Neural cell (in vitro differentiated cells): ENCODE measurements around the gene ADPRHL1. TPM values are rescaled to one million over a fixed set of nuclear protein-coding genes. Genes with fewer than 3 reads are reported as not detected.

ENCODE experiments used
- H2AFZ ChIP-seq: fragments of 200-600, 300-800 bp; sonication (generic), shearing (Covaris generic); 2 replicates; pipeline ENCODE4 v1.6.0; 2014; ENCODE audit warnings: low read depth, mild to moderate bottlenecking, antibody characterized with exemption, low read length, moderate library complexity
- H3F3A ChIP-seq: fragments of 200-600 bp; shearing (Covaris generic); 2 replicates; pipeline ENCODE4 v1.6.1; 2016; ENCODE audit warnings: mild to moderate bottlenecking, moderate library complexity, mixed read lengths, antibody characterized with exemption, low read length; ENCODE audit not compliant: insufficient read depth, poor library complexity, severe bottlenecking
- H3K27ac ChIP-seq: fragments of 200-600, 300-800 bp; sonication (generic), shearing (Covaris generic); 2 replicates; pipeline ENCODE4 v1.5.1; 2014; ENCODE audit warnings: mild to moderate bottlenecking, low read length, moderate library complexity
- H3K27me3 ChIP-seq: fragments of 300-800, 200-600 bp; sonication (generic), shearing (Covaris generic); 2 replicates; pipeline ENCODE4 v1.6.0; 2014; ENCODE audit warnings: mild to moderate bottlenecking, low read depth, low read length, moderate library complexity; ENCODE audit not compliant: insufficient read depth
- H3K36me3 ChIP-seq: fragments of 300-800, 200-600 bp; sonication (generic), shearing (Covaris generic); 2 replicates; pipeline ENCODE4 v1.5.1; 2014; ENCODE audit warnings: mild to moderate bottlenecking, antibody characterized with exemption, low read length, moderate library complexity; ENCODE audit not compliant: insufficient read depth
- H3K4me2 ChIP-seq: fragments of 300-800, 200-600 bp; sonication (generic), shearing (Covaris generic); 2 replicates; pipeline ENCODE4 v1.6.0; 2014; ENCODE audit warnings: mild to moderate bottlenecking, low read length
- H3K4me3 ChIP-seq: fragments of 300-800, 200-600 bp; sonication (generic), shearing (Covaris generic); 2 replicates; pipeline ENCODE4 v1.5.1; 2014; ENCODE audit warnings: mild to moderate bottlenecking, low read length, moderate library complexity
- H3K79me2 ChIP-seq: fragments of 200-600 bp; shearing (Covaris generic); replicated peaks from 2 replicates; pipeline ENCODE4 v1.6.0; 2014; ENCODE audit warnings: mild to moderate bottlenecking, low read length, moderate library complexity; ENCODE audit not compliant: insufficient read depth
- H3K9ac ChIP-seq: fragments of 300-800, 200-600 bp; sonication (generic), shearing (Covaris generic); 2 replicates; pipeline ENCODE4 v1.6.1; 2016; ENCODE audit warnings: mild to moderate bottlenecking, low read length, mixed read lengths
- H3K9me2 ChIP-seq: fragments of 200-600 bp; shearing (Covaris generic); 2 replicates; pipeline ENCODE4 v1.6.1; 2016; ENCODE audit warnings: mild to moderate bottlenecking, low read length, mixed read lengths; ENCODE audit not compliant: insufficient read depth
- H3K9me3 ChIP-seq: fragments of 200-600, 300-800 bp; sonication (generic), shearing (Covaris generic); 2 replicates; pipeline ENCODE4 v1.6.1; 2016; ENCODE audit warnings: mild to moderate bottlenecking, mixed run types, low read length, moderate library complexity, mixed read lengths
- H4K20me1 ChIP-seq: fragments of 200-600 bp; shearing (Covaris generic); 2 replicates; pipeline ENCODE4 v1.6.1; 2016; ENCODE audit warnings: mild to moderate bottlenecking, mixed run types; ENCODE audit not compliant: insufficient read depth
- CTCF ChIP-seq: fragments of 450-650 bp; IDR thresholded peaks from 2 replicates; pipeline ENCODE4 v1.5.1; 2014; ENCODE audit warnings: antibody characterized with exemption, mild to moderate bottlenecking, moderate library complexity; ENCODE audit not compliant: poor library complexity, severe bottlenecking
- EP300 ChIP-seq: fragments of 450-650 bp; conservative IDR thresholded peaks from 2 replicates; pipeline ENCODE4 v1.6.1; 2014; ENCODE audit warnings: antibody characterized with exemption, mild to moderate bottlenecking, moderate library complexity; ENCODE audit not compliant: poor library complexity, severe bottlenecking
- EZH2 ChIP-seq: fragments of 200-600, 300-800 bp; shearing (Covaris generic), sonication (generic); IDR thresholded peaks from 2 replicates; pipeline ENCODE4 v1.6.1; 2014; ENCODE audit warnings: antibody characterized with exemption, low read length, borderline replicate concordance, mild to moderate bottlenecking; ENCODE audit not compliant: insufficient read depth, poor library complexity, severe bottlenecking
- MXI1 ChIP-seq: fragments of 450-650 bp; conservative IDR thresholded peaks from 2 replicates; pipeline ENCODE4 v1.6.1; 2014; ENCODE audit warnings: antibody characterized with exemption, mild to moderate bottlenecking; ENCODE audit not compliant: poor library complexity, severe bottlenecking
- POLR2AphosphoS5 ChIP-seq: IDR thresholded peaks from 2 replicates; pipeline ENCODE4 v1.6.1; 2012
- RAD21 ChIP-seq: fragments of 450-650 bp; conservative IDR thresholded peaks from 2 replicates; pipeline ENCODE4 v1.6.1; 2014; ENCODE audit warnings: antibody characterized with exemption, mild to moderate bottlenecking, moderate library complexity
- REST ChIP-seq: IDR thresholded peaks from 2 replicates; pipeline ENCODE4 v1.6.1; 2012; ENCODE audit warnings: borderline replicate concordance
- SMC3 ChIP-seq: fragments of 450-650 bp; conservative IDR thresholded peaks from 2 replicates; pipeline ENCODE4 v1.6.1; 2014; ENCODE audit warnings: antibody characterized with exemption, mild to moderate bottlenecking, moderate library complexity; ENCODE audit not compliant: poor library complexity
- TAF1 ChIP-seq: IDR thresholded peaks from 2 replicates; pipeline ENCODE4 v1.6.1; 2012; ENCODE audit warnings: low read depth
- polyA plus RNA-seq: library from polyadenylated mRNA; depleted of rRNA; stranded (reverse); fragments of >200 nt; gene quantifications from 2 replicates; pipeline ENCODE4 v1.2.3, GENCODE V29; 2014

ADPRHL1 gene
- polyA plus RNA-seq, 1 donor from 2014 or later = 1.1 TPM

GRCh38 chr13:113407531-113408393 is 45.5 kb downstream of the ADPRHL1 start:
- Histone ChIP-seq H3F3A (no peaks in the 10 kb centered on the region), H3K27ac (no peak overlapping the region), H3K79me2 (no peaks in the 10 kb centered on the region), H3K36me3 (no peaks in the 10 kb centered on the region), H4K20me1 (no peaks in the 10 kb centered on the region), H3K4me2 (no peak overlapping the region), H3K9me2 (no peaks in the 10 kb centered on the region), H3K4me3 (no peak overlapping the region), H3K9ac (no peak overlapping the region), H3K27me3 (no peaks in the 10 kb centered on the region), H3K9me3 (no peaks in the 10 kb centered on the region), H2AFZ (no peak overlapping the region)
- TF ChIP-seq REST (no peak), EZH2 (no peak), CTCF (no peak), MXI1 (no peak), RAD21 (no peak), SMC3 (no peak), TAF1 (no peak), POLR2AphosphoS5 (no peak)

GRCh38 chr13:113407103-113407530 is 46.2 kb downstream of the ADPRHL1 start:
- Histone ChIP-seq H3K9me2 (no peaks in the 10 kb centered on the region), H3K36me3 (no peaks in the 10 kb centered on the region), H3K27me3 (no peaks in the 10 kb centered on the region), H3K9ac (no peak overlapping the region), H3K4me2 (no peak overlapping the region), H3K27ac (no peak overlapping the region), H3K4me3 (no peak overlapping the region), H3K9me3 (no peaks in the 10 kb centered on the region), H4K20me1 (no peaks in the 10 kb centered on the region), H3K79me2 (no peaks in the 10 kb centered on the region), H3F3A (no peaks in the 10 kb centered on the region), H2AFZ (no peak overlapping the region)
- TF ChIP-seq CTCF (no peak), EZH2 (no peak), POLR2AphosphoS5 (no peak), MXI1 (no peak), EP300 (no peak), REST (no peak), RAD21 (no peak), TAF1 (no peak), SMC3 (no peak)
